ENCODE results near the gene UBE2F.
A peak's percentile ranks its signal among the peaks of the same experiment; 100 is the strongest.
"Not testable (repeated sequence)": the region's sequence is repeated elsewhere in the genome, so short reads cannot be mapped to it uniquely, and the experiment has no call there.

UBE2F gene

GRCh38 chr2:238032755-238033337, 66.0 kb downstream of the UBE2F start:
- FAIRE-seq (peak; percentile 58), DNase-seq (ENCODE audit: insufficient read length, low spot score) (peak; percentile 22)

DNA sequence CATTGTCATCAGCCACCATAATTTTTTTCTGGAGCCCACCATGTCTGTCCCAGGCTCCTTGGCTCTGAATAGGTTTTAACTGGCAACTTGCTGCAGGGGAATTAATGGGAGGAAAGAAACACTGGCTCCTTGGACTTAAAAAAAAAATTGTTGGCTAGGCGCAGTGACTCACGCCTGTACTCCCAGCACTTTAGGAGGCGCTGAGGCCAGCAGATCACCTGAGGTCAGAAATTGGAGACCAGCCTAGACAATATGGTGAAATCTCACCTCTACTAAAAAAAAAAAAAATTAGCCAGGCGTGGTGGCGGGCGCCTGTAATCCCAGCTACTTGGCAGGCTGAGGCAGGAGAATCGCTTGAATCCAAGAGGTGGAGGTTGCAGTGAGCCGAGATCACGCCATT, 67.2 kb downstream of the UBE2F start:
- not testable (repeated sequence) for DNase-seq (ENCODE audit: insufficient read length, low spot score); FAIRE-seq

More at GRCh38 chr2:238032755-238033337, 66.0 kb downstream of the UBE2F start:
- TF ChIP-seq SPI1 (IDR thresholded peaks at IDR 0.05; ENCODE audit: low read depth, low read length) (peak; percentile 80), TAF1 (IDR thresholded peaks at IDR 0.05; ENCODE audit: low read depth, low read length) (no peak)

GRCh38 chr2:238038203-238038602, 71.4 kb downstream of the UBE2F start:
- FAIRE-seq (no peak), DNase-seq (ENCODE audit: insufficient read length, low spot score) (no peak)
- no peak for TF ChIP-seq PAX5 (IDR thresholded peaks at IDR 0.05; ENCODE audit: insufficient read depth, low read length, severe bottlenecking)
- no peak for TF ChIP-seq POLR2A (IDR thresholded peaks at IDR 0.05; ENCODE audit: low read depth, low read length)
- TF ChIP-seq SPI1 (IDR thresholded peaks at IDR 0.05; ENCODE audit: low read depth, low read length) = no peak
- TF ChIP-seq POLR2AphosphoS5 (IDR thresholded peaks at IDR 0.05; ENCODE audit: low read depth, low read length) = no peak
- no peak for TF ChIP-seq TAF1 (IDR thresholded peaks at IDR 0.05; ENCODE audit: low read depth, low read length)
- no peak for TF ChIP-seq POU2F2 (IDR thresholded peaks at IDR 0.05; ENCODE audit: low read depth, low read length)

DNA sequence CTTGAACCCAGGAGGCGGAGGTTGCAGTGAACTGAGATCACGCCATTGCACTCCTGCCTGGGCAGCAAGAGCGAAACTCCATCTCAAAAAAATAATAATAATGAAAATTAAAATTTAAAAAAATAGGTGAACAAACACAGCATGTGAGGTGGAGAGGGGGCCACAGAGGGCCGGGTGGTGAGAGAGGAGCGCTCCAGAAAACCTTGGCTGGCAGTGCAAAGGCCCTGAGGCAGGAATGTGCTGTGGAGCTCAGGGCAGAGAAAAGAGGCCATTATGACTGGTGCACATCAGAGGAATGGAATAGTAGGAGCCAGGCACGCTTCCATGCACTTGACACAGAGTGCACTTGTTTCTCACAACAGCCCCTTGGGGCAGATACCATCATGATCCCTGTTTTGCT, 72.3 kb downstream of the UBE2F start:
- DNase-seq (ENCODE audit: insufficient read length, low spot score) (no peak), FAIRE-seq (no peak)
- TF ChIP-seq PAX5 (IDR thresholded peaks at IDR 0.05; ENCODE audit: insufficient read depth, low read length, severe bottlenecking) (no peak), POU2F2 (IDR thresholded peaks at IDR 0.05; ENCODE audit: low read depth, low read length) (no peak), SPI1 (IDR thresholded peaks at IDR 0.05; ENCODE audit: low read depth, low read length) (no peak), POLR2A (IDR thresholded peaks at IDR 0.05; ENCODE audit: low read depth, low read length) (no peak), POLR2AphosphoS5 (IDR thresholded peaks at IDR 0.05; ENCODE audit: low read depth, low read length) (no peak), TAF1 (IDR thresholded peaks at IDR 0.05; ENCODE audit: low read depth, low read length) (no peak)

DNA sequence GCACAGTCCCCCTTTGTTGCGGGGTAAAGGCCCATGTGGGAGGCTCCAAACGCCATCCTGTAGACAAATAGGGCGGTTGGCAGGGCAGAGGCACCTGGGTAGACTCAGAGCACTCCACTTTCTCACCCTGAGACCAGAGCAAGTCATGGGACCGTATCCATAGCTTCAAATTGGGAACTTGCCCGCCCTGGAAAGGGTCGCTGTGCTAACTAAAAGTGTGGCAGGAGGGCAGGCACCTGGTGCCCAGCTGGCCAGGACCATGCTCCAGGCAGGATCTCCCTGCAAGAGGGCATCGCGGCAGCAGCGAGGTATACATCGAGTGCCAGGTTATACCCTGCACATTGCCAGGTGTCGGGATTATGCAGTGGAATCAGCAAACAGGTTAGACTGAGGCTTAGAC, 73.2 kb downstream of the UBE2F start:
- no peak for DNase-seq (ENCODE audit: insufficient read length, low spot score)
- no peak for TF ChIP-seq PAX5 (IDR thresholded peaks at IDR 0.05; ENCODE audit: insufficient read depth, low read length, severe bottlenecking)
- no peak for TF ChIP-seq POU2F2 (IDR thresholded peaks at IDR 0.05; ENCODE audit: low read depth, low read length)
- no peak for TF ChIP-seq POLR2AphosphoS5 (IDR thresholded peaks at IDR 0.05; ENCODE audit: low read depth, low read length)
- no peak for TF ChIP-seq POLR2A (IDR thresholded peaks at IDR 0.05; ENCODE audit: low read depth, low read length)
- TF ChIP-seq TAF1 (IDR thresholded peaks at IDR 0.05; ENCODE audit: low read depth, low read length) = no peak
- no peak for TF ChIP-seq SPI1 (IDR thresholded peaks at IDR 0.05; ENCODE audit: low read depth, low read length)
- no peak for FAIRE-seq

DNA sequence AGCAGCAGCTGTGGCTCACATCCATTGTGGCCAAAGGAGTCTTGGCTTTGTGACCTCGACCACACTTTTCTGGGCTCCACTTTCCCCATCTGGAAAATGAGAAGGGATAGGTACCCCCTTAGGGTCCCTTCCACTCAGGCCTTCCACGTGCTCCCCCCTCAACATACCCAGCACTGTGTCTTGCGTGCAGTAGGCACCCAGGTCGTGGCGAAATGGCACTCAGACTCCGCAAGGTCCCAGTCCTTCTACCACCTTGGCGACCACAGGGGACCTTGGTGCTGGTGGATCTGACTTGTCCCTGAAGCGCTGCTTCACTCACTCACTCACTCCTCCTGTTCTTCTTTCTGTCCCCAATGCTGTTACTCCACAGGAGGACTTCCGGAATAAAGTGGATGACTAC, 74.1 kb downstream of the UBE2F start:
- DNase-seq (ENCODE audit: insufficient read length, low spot score) = no peak
- no peak for FAIRE-seq

DNA sequence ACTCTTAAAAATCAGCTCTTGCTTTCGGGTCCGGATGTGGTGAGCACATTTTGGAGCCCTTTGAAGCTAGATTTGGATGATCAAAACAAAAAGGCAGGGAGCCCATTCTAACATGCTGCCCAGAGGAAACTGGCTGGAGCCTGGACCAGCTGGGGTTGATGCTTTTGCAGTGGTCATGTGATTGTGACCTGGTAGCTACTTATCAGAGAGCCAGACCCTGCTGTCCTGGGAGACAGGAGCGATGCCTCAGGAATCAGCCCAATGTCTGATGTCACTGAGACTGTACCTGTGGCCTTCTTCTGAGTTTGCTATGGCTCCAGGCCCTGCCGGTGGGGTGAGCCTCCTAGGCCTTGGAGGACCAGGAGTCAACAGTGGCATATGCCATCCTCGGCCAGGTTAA, 75.3 kb downstream of the UBE2F start:
- DNase-seq (ENCODE audit: insufficient read length, low spot score) (no peak), FAIRE-seq (no peak)
- no peak for TF ChIP-seq TAF1 (IDR thresholded peaks at IDR 0.05; ENCODE audit: low read depth, low read length)
- no peak for TF ChIP-seq POU2F2 (IDR thresholded peaks at IDR 0.05; ENCODE audit: low read depth, low read length)
- no peak for TF ChIP-seq PAX5 (IDR thresholded peaks at IDR 0.05; ENCODE audit: insufficient read depth, low read length, severe bottlenecking)
- TF ChIP-seq POLR2AphosphoS5 (IDR thresholded peaks at IDR 0.05; ENCODE audit: low read depth, low read length) = no peak
- no peak for TF ChIP-seq POLR2A (IDR thresholded peaks at IDR 0.05; ENCODE audit: low read depth, low read length)
- no peak for TF ChIP-seq SPI1 (IDR thresholded peaks at IDR 0.05; ENCODE audit: low read depth, low read length)

More for the DNA sequence above, 74.1 kb downstream of the UBE2F start:
- TF ChIP-seq SPI1 (IDR thresholded peaks at IDR 0.05; ENCODE audit: low read depth, low read length) (no peak), PAX5 (IDR thresholded peaks at IDR 0.05; ENCODE audit: insufficient read depth, low read length, severe bottlenecking) (no peak), POLR2A (IDR thresholded peaks at IDR 0.05; ENCODE audit: low read depth, low read length) (no peak), POU2F2 (IDR thresholded peaks at IDR 0.05; ENCODE audit: low read depth, low read length) (no peak), POLR2AphosphoS5 (IDR thresholded peaks at IDR 0.05; ENCODE audit: low read depth, low read length) (no peak), TAF1 (IDR thresholded peaks at IDR 0.05; ENCODE audit: low read depth, low read length) (no peak)

DNA sequence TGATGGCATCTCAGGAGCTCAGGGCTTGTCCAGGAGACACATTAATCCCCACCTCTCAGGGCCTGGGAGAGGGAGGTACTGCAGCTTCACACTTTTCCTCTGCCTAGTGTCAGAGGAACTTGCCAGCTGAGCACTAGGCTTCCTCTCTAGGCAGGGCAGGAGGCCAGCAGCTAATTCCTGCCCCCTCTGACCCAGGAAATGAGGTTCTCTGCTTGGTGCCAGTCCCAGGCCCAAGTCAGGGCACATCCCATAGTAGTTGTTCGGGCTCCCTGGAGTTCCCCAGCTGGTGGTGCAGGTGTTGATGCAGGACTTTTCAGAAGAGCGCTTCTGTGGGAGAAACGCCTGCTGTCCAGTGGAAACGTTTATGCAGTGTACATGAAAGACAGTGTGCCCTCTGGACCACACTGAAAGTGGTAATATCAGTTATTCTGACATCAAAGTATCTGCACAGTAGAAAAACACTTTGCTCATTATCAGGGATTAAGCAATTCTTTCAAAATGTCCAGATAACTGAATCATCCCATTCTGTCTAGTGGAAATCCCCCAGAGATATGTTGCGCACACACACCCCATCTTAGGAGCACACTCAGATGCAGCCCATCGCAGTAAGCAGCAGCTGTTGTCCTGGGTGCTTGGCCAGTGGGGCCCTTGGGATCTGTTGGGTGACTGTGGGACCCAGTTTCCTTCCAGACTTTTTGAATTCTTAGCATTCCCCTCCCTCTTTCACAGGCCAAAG, 76.2 kb downstream of the UBE2F start:
- no peak for FAIRE-seq
- TF ChIP-seq PAX5 (IDR thresholded peaks at IDR 0.05; ENCODE audit: insufficient read depth, low read length, severe bottlenecking) (no peak), POLR2AphosphoS5 (IDR thresholded peaks at IDR 0.05; ENCODE audit: low read depth, low read length) (no peak), POLR2A (IDR thresholded peaks at IDR 0.05; ENCODE audit: low read depth, low read length) (no peak), TAF1 (IDR thresholded peaks at IDR 0.05; ENCODE audit: low read depth, low read length) (no peak), POU2F2 (IDR thresholded peaks at IDR 0.05; ENCODE audit: low read depth, low read length) (no peak), SPI1 (IDR thresholded peaks at IDR 0.05; ENCODE audit: low read depth, low read length) (no peak)
- no peak for DNase-seq (ENCODE audit: insufficient read length, low spot score)

GRCh38 chr2:238043851-238044250, 77.0 kb downstream of the UBE2F start:
- FAIRE-seq = no peak
- TF ChIP-seq TAF1 (IDR thresholded peaks at IDR 0.05; ENCODE audit: low read depth, low read length) (no peak), POU2F2 (IDR thresholded peaks at IDR 0.05; ENCODE audit: low read depth, low read length) (no peak), SPI1 (IDR thresholded peaks at IDR 0.05; ENCODE audit: low read depth, low read length) (no peak)
- no peak for DNase-seq (ENCODE audit: insufficient read length, low spot score)

DNA sequence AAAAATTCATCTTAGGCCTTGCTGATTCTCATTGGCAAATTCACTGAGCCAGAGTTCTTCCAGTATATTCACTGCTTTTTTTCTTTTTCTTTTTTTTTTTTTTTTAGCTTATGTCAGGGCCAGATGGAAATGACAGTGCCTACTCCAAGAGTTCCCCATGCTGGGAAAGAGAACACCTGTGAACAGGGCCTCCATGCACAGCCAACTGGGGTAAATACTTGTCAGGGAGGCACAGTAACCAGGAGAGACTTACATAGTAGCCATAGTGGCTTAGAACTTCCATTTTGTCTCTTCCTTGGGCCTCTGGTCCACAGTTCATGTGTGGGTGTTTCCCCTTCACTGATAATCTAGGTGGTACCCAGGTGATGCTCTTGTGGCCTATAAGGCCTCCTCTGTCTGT, 78.8 kb downstream of the UBE2F start:
- DNase-seq (ENCODE audit: insufficient read length, low spot score) = no peak
- TF ChIP-seq SPI1 (IDR thresholded peaks at IDR 0.05; ENCODE audit: low read depth, low read length) = no peak
- TF ChIP-seq PAX5 (IDR thresholded peaks at IDR 0.05; ENCODE audit: insufficient read depth, low read length, severe bottlenecking) = no peak
- FAIRE-seq = no peak
